Coronary artery (tissue), 2 donors: ENCODE data around the gene ANKRD6.
"Not testable (repeated sequence)": the region's sequence is repeated elsewhere in the genome, so short reads cannot be mapped to it uniquely, and the experiment has no call there.

Experiments used
- DNase-seq: peaks from one replicate; pipeline ENCODE4 v3.0.0-alpha.2; 2017; ENCODE audit warnings: low spot score
- H3K27ac ChIP-seq, 2 donors: fragments of 200-600 bp; sonication (generic); one replicate each; pipeline ENCODE4 v1.5.1; 2016 to 2019
- H3K4me3 ChIP-seq: fragments of 200-600 bp; sonication (generic); 2 replicates; pipeline ENCODE4 v1.5.1; 2016; ENCODE audit warnings: mild to moderate bottlenecking, moderate library complexity
- TF ChIP-seq, protein P1 (sequence below): fragments of 200-600 bp; sonication (generic); IDR thresholded peaks from one replicate; pipeline ENCODE4 v1.5.1; 2019; ENCODE audit warnings: antibody characterized with exemption

Gene ANKRD6

DNA sequence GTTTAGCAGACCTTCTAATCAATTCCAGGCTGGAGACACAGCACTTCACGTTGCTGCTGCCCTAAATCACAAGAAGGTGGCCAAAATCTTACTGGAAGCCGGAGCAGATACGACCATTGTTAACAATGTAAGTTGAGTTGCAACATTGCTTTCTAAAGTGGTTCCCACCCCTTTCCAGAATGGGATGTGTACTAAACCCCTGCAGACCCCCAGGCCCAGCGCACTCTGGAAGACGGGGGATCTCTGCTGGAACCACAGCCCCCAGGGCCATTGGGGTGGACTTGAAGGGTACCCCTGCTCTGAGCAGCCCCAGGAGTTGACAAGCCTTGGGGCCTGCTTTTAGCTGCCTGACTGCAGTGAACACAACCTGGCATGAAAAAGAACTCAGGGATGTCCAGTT lies 183.6 kb downstream of the ANKRD6 start:
- Histone ChIP-seq H3K4me3 (no peak overlapping the region), H3K27ac (no peak overlapping the region)
- TF ChIP-seq, protein P1, sequence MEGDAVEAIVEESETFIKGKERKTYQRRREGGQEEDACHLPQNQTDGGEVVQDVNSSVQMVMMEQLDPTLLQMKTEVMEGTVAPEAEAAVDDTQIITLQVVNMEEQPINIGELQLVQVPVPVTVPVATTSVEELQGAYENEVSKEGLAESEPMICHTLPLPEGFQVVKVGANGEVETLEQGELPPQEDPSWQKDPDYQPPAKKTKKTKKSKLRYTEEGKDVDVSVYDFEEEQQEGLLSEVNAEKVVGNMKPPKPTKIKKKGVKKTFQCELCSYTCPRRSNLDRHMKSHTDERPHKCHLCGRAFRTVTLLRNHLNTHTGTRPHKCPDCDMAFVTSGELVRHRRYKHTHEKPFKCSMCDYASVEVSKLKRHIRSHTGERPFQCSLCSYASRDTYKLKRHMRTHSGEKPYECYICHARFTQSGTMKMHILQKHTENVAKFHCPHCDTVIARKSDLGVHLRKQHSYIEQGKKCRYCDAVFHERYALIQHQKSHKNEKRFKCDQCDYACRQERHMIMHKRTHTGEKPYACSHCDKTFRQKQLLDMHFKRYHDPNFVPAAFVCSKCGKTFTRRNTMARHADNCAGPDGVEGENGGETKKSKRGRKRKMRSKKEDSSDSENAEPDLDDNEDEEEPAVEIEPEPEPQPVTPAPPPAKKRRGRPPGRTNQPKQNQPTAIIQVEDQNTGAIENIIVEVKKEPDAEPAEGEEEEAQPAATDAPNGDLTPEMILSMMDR: no peak
- DNase-seq: no peak

DNA sequence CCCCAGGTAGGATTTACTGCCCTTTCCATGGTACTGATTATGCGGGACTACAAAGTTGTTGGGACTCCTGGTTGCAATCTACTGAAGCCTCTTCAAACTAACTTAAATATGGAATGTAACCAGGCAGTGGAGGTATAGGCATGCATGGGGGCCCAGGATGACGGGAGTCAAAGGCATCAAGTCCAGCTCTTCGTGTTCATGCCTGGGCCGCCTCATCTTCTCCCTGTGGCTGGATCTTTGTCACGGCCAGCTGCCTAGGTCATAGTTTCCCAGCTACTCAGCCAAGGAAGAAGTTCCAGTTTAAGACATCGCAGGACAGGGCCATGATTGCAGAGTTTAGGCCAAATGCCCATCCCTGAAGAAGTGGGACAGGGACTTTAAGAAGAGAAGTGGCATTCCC lies 185.1 kb downstream of the ANKRD6 start:
- H3K4me3 ChIP-seq: no peak overlapping the region
- no peak overlapping the region for H3K27ac ChIP-seq
- TF ChIP-seq, protein P1: no peak
- DNase-seq: no peak

DNA sequence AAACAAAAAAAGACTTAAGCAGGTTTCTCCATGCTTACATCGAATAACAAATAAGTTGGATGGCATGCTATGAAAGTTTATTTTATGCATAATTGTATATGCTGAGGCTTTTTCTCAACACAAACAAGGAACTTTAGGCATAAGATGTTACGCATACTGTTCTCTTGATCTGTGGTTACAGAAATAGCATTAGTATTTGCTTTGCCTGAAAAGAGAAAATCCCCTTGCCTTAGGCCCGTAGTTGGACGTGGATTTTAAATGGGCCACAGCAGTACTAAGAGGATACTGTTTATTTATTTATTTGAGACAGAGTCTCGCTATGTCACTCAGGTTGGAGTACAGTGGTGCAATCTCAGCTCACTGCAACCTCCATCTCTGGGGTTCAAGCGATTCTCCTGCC lies 186.6 kb downstream of the ANKRD6 start:
- TF ChIP-seq, protein P1: no peak
- DNase-seq: no peak
- Histone ChIP-seq H3K27ac (no peak overlapping the region), H3K4me3 (no peak overlapping the region)

DNA sequence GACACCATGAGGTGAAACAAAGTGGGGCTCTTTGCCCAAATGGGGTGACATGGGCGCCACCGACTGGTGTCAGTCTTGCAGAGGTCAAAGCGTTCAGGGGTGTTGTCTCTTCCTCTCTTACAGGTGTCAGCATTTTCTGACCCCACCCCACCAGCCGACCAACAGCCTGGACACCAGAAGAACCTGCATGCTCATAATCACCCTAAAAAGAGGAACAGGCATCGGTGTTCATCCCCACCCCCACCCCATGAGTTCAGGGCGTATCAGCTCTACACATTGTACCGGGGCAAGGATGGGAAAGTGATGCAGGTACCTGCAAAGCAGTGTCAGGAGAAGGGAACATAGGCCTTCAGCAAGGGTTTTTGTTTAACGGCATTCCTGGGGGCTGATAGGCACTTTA lies 190.8 kb downstream of the ANKRD6 start:
- DNase-seq: no peak
- no peak overlapping the region for H3K27ac ChIP-seq
- TF ChIP-seq, protein P1: no peak
- H3K4me3 ChIP-seq: no peak overlapping the region

DNA sequence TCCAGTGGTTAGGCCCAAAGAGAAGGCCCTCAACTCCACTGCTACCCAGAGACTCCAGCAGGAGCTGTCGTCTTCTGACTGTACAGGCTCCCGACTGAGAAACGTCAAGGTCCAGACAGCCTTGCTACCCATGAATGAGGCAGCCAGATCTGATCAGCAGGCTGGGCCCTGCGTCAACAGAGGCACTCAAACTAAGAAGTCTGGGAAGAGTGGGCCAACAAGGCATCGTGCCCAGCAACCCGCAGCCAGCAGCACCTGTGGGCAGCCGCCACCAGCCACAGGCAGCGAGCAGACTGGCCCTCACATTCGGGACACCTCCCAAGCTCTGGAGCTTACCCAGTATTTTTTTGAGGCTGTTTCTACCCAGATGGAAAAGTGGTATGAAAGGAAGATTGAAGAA lies 197.5 kb downstream of the ANKRD6 start:
- Histone ChIP-seq H3K4me3 (no peak overlapping the region), H3K27ac (no peak overlapping the region)
- no peak for DNase-seq
- TF ChIP-seq, protein P1: no peak

DNA sequence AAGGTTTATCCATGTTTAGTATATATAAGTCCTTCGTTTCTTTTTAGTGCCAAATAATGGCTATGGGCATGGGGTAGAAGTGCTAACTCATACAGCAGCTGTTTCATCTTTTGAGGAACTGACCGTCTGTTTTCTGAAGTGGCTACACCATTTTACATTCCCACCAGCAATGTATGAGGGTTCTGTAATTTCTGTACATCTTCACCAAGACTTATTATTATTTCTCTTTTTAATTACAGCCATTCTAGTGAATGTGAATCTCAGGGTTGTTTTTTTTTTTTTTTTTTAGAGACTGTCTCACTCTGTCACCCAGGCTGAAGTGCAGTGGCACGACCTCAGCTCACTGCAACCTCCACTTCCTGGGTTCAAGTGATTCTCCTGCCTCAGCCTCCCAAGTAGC lies 203.5 kb downstream of the ANKRD6 start:
- DNase-seq, H3K27ac ChIP-seq, H3K4me3 ChIP-seq: not testable (repeated sequence)

DNA sequence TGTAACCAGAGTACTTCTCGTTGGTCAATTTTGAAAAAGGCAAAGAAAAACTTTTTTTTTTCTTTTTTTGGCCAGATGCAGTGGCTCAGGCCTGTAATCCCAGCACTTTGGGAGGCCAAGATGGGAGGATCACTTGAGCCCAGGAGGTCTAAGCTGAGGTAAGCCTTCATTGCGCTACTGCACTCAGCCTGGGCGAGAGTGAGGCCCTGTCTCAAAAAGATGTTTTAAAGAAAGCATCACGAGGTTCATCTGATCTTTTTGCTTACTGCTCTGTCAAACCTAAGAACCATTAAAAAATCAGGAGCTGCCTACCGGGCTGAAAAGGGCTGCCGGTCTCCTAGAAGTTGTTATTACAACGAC lies 205.0 kb downstream of the ANKRD6 start:
- peak overlapping the region; percentile 81 for H3K4me3 ChIP-seq
- TF ChIP-seq, protein P1: no peak
- peak overlapping the region; percentile 89 to 90 for H3K27ac ChIP-seq
- no peak for DNase-seq
